Measurements from ENCODE around the gene ARHGEF16. TPM values are rescaled to one million over a fixed set of nuclear protein-coding genes. Genes with fewer than 3 reads are reported as not detected.

Gene ARHGEF16
- total RNA-seq, 1 experiment from 2014 or later = 6.7 TPM

DNA sequence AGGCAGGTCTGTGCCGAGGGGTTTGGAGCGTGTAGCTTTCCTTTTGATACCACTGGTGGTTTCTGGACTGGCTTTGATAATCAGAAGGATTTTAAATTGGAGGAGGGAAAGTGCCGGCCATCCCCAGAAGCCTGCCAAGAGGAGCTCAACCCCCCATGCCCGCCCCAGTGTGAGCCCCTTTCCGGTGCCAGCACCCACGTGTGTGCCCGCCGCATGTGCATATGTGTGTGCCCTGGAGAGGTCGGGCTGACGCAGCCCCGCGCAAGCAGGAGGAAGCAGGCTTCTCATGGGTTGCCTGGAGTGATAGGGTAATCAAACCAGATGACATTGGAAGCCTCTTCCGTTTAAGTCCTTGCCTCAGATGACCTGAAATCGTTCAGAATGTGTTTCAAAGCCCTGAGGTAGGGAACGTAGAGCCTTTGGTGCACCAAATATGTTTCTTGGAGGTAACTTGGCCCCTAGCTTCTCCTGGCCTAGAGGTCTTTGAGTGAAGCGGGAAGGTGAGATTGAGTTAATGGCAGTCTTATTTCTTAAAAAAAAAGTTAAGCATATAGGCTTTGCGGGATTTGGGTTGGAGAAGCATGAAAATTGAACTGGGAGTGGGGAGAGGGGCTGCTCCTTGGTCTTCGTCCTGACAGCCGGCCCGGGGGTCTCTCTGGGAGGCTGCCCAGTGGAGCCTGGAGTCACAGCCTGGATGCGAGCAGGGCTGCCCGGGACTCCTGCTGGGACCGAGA lies 34.1 kb upstream of the ARHGEF16 start:
- no peak for DNase-seq (ENCODE audit: extremely low read depth, low read depth)

DNA sequence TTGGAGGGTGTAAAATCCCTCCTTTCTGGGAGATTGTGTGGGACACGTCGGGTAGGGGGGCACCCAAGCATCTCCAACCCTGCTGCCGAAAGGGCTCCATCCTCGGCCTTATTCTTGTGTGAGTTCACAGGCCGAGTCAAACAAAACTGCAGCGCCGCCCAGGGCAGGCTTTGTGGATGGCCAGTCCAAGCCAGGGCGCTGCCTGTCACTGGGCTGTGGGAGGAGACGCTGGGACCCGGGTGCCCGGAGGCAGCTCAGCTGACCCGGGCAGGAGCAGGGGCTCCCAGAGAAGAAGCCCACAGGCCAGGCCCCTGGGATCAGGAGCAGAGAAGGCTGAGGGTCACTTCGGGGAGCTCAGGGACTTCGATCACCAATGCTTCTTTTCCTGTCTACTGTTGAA lies 31.8 kb upstream of the ARHGEF16 start:
- DNase-seq (ENCODE audit: extremely low read depth, low read depth) = no peak

DNA sequence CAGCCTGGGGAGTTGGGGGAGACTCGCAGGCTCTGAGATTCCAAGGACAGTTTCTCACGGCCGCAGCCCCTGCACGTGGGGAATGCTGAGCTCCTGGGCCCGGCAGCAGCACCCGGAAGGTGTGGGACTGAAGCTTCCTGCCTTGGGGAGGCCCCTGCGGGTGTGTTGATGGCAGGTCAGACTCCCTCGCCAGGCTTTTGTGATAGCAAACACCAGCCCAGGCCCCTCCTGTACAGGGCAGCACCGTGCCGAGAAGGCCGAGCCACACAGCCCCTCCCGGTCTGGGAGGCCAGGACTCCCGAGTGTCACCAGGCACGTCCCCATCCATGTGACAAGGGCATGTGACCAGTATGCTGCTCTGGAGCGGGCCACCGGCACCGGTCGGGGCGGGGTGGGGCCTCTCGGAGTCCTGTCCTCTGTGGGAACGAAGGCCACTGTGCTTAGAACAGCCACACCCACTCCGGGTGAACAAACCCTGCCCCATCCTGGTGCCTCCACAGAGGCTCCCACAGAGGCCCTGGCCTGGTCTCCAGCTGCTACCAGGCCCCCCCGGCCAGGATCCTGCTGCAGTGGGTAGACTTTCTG lies 31.1 kb upstream of the ARHGEF16 start:
- DNase-seq (ENCODE audit: extremely low read depth, low read depth) = no peak

DNA sequence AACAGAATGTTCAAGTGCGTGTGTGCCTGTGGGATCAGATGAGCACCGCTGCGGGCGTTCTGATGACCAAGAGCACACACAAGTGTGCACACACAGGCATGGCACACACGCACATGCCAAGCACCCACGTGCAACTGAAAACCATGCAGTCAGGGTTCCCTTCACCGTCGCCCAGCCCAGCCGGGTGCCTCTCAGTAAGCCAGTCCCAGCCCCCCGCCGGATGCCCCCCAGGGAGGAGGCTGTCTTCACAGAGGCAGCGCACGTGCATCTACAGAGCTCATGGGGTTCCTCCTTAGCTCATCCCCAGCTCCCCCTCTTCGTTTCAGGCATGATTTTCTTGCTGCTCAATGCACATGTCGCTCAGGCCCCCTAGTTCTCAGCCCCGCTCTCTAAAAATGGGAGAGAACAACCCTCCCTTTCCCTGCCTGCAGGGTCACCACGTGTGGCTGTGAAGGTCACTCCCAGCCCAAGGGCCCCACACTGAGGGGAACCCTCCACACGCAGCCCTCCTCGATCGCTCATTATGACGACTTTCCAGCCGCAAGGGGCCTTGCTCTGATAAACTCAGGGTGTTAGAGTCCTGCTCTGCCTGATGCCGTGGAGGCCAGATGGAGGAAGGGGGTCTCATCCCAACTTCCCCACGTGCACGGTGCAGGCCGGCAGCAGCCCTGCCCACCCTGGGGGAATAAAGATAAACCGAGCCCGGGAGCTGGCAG lies 30.4 kb upstream of the ARHGEF16 start:
- DNase-seq (ENCODE audit: extremely low read depth, low read depth) = no peak

DNA sequence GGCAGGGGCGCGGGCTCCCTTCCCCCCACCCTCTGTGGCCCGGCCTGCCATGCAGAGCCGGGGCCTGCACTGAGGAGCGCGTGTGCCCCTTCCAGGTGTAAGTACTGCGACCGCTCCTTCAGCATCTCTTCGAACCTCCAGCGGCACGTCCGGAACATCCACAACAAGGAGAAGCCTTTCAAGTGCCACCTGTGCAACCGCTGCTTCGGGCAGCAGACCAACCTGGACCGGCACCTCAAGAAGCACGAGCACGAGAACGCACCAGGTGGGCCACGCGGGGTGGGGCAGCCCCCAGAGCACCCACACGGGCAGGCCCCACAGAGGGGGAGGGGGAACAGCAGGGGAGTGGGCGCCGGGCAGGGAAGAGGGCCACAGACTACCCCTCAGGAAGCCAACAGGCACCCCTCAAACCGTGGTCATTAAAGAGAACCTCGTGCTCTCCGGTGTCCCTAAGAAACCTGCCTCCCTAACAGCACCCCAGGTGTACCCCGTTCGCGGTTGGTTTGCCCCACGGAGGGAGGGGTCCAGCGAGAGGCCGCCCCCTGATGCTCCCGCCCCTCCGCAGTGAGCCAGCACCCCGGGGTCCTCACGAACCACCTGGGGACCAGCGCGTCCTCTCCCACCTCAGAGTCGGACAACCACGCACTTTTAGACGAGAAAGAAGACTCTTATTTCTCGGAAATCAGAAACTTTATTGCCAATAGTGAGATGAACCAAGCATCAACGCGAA lies 28.8 kb upstream of the ARHGEF16 start:
- no peak for DNase-seq (ENCODE audit: extremely low read depth, low read depth)

DNA sequence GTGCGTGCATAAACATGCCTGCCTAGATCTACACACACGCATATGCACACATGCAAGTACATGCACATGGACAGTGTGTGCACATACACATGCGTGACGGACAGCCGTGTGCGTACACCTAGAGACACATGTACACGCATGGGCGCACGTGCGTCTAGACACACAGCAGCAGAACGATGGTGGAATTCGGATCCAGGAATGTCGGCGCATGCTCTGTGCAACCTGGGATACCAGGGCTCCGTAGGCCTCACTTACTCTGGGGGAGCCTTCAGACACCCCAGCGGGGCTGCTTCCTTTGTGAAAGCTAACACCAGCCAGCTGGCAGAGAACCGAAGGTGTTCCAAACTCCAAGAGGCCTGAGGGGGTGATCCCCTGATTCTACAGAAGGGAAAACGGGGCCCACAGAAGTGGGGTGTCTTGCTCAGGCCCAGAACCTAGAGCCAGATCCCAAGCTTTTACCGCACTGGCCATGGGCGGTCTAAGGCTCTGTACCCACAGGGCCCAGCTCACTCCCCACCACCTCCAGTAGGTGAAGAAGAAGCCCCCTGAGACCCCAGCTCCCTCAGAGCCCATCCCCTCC lies 27.4 kb upstream of the ARHGEF16 start:
- no peak for DNase-seq (ENCODE audit: extremely low read depth, low read depth)

DNA sequence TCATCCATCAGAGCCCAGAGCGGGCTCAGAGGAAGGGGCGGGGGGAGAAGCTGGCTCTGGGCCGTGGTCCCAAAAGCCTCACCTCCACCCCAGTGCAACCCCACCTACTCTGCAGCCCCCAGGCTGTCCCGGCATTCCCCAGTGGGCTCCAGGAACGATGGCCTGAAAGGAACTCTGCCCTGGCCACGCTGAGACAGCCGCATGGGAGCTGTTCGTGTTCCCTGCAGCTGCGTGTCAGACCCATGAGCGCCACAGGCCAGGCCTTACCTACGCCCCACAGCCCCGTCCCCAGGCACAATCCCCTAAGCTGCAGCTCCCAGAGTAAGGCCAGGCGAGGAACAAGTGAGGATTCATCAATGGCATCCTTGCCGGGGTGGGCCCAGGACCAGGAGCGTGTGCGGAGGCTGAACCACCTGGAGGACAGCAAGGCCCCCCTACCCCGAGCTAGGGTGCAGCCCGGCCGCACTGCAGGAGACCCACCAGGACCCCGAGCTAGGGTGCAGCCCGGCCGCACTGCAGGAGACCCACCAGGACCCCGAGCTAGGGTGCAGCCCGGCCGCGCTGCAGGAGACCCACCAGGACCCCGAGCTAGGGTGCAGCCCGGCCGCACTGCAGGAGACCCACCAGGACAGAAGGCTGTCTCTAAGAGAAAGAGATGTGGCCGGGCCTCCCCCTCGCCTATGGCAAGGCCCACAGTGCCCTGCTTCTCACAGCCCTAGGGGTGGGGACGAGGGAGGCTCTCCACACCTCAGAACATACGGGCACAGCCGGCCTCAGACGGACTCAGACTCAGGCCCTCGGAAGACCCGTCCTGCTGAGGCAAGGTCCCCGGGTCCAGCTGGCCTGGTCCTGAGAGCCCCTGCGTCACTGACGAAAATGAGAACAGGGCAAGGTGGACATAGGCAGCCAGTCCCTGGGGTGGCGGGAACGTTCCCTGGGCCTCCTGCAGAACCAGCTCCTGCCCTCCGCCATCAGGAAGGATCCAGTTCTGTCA lies 26.5 kb upstream of the ARHGEF16 start:
- DNase-seq (ENCODE audit: extremely low read depth, low read depth) = no peak

DNA sequence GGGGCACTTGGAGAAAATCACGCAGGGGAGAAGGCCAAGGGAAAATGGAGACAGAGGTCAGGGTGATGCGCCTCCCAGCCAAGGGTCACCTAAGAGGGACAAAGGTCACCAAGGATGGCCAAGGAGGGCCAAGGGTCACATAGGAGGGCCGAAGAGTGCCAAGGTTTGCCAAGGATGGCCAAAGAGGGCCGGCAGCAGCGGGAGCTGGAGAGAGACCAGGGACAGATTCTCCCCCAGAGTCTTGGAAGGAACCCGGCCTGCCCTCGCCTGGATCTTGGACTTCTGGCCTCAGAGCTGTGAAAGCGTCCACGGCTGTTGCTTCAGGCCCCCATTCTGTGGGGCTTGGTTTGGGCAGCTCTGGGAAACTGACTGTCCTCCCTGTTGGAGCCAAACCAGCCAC lies 25.6 kb upstream of the ARHGEF16 start:
- no peak for DNase-seq (ENCODE audit: extremely low read depth, low read depth)

DNA sequence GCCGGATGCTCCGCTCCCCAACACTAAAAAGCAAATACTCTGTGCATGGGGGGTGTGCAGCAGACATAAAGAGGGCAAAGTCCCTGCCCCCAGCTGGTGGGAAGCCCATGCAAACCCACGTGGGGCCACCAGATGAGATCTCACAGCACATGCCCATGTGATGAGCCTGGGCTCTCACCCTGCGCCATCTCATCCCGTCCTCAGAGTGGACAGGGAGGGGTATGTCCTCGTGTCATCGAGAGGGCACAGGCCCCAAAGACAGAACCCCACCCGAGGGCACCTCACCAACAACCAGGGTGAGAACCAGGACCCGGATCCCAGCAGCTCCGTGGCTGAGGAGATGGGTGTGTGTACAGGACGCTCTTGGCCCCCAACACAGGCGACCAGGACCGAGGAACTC lies 25.1 kb upstream of the ARHGEF16 start:
- DNase-seq (ENCODE audit: extremely low read depth, low read depth) = no peak

DNA sequence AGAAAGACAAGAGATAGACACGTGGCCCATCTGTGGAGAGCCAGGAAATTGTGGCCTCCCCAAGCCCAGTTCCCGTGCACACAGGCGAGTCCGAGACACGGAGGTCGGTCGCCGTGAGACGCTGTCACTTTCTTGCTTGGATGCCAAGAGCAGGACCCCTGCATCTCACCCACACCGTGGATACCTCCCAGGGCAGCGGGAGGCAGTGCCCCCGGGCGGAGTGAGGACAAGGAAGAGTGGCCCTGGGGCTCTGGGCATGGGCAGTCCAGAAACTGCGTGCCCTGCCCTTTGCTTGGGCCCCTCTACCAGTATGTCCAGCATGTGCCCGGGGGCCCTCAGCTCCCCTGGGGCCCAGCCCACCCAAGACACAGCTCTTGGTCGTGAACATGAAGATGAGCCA lies 24.7 kb upstream of the ARHGEF16 start:
- DNase-seq (ENCODE audit: extremely low read depth, low read depth) = no peak

DNA sequence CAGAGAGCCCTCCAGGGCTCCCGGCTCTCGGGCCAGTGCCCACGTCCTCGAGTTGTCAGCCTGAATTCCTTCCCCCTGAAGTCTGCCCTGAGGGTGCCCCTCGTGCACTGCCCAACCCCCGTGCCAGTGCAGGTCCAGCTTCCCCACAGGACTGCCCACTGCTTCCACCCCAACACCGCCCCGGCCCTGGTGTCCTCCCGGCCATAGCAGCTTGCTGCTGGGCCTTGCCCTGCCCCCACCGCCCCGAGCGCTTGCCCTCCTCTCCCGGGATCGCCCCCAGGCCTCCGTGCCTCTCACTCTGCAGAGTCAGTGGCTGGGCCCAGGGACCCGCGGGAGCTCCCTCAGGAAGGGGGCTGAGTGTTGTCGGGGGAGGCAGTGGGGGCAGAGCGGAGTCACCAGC lies 24.1 kb upstream of the ARHGEF16 start:
- no peak for DNase-seq (ENCODE audit: extremely low read depth, low read depth)

DNA sequence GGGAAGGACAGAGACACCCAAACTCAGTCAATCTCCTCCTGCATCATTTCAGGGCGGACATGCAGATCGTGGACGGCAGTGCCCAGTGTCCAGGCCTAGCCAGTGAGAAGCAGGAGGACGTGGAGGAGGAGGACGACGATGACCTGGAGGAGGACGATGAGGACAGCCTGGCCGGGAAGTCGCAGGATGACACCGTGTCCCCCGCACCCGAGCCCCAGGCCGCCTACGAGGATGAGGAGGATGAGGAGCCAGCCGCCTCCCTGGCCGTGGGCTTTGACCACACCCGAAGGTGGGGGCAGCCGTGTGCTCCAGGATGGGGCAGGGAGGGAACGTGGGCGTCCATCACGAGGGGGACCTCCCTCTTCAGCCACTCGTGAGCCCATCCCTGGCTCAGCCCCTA lies 23.6 kb upstream of the ARHGEF16 start:
- no peak for DNase-seq (ENCODE audit: extremely low read depth, low read depth)

DNA sequence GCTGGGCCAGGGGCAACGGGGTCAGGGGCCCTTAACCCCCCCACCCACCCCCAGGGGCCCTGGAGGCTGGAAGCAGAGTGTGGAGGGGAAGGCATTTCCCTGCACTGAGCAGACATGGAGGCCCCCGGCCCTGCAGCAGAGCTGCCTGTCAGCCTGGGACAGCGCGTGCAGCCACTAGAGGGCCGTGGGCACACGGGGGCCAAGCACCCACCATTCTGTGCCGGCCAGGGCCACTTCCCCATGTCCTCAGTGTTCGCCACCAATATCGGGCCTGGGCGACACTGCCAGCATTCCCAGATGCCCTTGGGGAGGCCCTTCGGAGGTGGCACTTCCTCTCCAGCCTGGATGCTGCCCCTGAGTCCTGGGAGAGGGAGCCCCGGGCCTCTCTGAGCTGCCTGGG lies 23.2 kb upstream of the ARHGEF16 start:
- DNase-seq (ENCODE audit: extremely low read depth, low read depth) = no peak

DNA sequence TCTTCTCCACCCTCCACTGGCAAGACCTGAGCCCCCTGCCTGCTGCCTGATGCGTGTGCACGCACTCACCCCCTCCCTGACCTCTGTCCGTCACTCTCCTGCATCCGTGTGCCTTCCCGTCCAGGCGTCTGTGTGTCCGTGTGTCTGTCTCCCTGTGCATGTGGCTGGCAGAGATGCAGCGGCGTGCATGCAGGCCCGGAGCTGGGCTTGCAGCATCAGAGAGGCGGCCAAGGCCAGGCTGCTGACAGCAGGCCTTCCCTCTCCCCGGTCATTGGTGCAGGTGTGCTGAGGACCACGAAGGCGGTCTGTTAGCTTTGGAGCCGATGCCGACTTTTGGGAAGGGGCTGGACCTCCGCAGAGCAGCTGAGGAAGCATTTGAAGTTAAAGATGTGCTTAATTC lies 22.8 kb upstream of the ARHGEF16 start:
- no peak for DNase-seq (ENCODE audit: extremely low read depth, low read depth)

DNA sequence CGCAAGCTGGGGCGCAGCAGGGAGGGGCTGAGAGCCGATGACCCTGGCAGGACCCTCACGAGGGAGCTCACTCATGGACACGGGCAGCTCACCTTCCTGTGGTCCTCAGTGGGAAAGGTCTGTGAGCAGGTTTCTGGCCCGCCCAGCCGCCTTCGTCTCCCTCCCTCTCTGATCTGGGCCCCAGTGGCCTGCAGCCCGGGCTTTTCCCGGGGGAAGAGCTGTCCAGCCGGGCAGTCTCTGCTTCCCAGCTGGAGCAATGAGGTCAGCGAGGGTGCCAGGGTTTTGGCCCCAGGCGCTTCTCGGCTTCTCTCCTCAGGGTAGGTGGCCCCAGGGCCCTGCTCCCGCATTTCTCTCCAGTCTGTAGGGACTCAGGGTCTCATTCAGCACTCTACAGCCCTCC lies 22.2 kb upstream of the ARHGEF16 start:
- no peak for DNase-seq (ENCODE audit: extremely low read depth, low read depth)

DNA sequence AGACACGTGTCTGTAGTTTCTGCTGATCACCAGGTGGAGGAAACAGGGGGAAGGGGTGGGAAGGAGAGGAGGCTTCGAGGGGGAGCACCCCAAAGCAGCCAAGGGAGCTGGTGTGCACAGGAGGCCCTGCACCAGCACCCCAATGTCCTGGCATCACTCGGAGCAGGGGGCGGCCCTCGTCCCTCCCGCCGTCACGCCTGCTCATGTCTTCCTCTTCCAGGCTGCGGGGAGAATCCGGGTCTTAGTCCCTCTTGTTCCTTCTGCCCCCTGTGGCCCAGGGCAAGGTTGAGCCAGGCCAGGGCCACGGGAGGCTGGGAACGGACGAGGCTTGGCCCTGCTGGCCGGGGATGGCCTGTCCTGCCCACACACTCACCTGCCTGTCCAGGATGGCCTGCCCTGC lies 21.4 kb upstream of the ARHGEF16 start:
- DNase-seq (ENCODE audit: extremely low read depth, low read depth) = no peak

DNA sequence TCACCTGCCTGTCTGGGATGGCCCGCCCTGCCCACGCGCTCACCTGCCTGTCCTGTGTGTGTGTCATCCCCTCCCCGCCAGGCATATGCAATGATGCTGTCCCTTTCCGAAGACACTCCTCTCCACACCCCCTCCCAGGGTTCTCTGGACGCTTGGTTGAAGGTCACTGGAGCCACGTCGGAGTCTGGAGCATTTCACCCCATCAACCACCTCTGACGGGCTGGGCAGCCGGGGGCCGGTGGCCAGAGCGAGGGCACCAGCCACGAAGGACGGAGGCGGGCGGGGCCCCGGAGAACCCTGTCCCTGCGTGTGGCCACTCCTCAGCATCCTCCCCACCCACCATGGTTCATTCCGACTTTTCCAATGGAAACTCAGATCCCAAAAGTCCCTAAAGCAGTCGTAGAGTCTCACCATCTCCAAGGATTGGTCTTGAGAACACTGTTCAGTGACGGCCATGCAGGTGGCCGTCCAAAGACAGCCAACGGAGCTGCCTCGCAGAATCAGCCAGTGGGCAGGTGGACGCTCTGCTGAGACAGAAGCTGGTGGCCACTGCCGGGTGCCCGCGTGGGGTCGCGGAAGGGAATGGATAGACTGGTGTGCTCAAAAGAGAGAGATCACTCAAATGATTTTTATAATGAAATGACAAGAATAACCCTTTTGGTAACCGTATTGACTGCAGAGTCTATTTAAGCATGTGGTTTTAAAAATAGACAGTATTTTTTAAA lies 20.7 kb upstream of the ARHGEF16 start:
- DNase-seq (ENCODE audit: extremely low read depth, low read depth) = no peak

DNA sequence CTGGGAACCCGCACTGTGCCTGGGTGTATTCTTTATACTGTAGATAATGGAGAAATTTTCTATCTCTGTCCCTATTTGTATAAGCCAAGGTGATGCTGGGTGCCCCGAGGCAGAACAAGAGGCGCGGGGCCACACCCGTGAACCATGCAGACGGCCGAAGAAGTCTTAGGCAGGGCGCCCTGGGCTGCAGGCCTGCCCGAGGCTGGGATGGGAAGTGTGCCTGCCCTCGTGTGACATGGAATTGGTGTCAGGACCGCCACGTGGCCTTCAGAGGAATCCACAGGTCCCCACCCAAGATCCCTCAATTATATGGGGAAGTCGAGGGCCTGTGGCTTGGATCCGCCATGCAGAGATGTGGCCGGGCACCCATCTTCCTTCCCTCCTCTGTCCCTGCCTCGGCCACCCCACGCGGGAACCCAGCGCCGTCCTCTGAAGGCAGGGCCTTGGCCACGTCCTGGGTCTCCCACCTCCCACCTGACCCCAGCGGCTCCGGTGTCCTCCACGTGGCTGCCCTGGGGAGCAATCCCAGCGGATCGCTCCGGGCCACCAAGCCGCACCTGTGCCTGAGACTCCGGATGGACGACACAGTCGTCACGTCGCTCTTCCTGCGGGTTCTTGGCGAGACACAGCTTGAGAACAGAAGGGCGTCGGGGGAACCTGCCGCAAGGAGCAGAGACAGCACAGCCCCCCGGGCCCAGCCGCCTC lies 19.9 kb upstream of the ARHGEF16 start:
- DNase-seq (ENCODE audit: extremely low read depth, low read depth) = no peak

DNA sequence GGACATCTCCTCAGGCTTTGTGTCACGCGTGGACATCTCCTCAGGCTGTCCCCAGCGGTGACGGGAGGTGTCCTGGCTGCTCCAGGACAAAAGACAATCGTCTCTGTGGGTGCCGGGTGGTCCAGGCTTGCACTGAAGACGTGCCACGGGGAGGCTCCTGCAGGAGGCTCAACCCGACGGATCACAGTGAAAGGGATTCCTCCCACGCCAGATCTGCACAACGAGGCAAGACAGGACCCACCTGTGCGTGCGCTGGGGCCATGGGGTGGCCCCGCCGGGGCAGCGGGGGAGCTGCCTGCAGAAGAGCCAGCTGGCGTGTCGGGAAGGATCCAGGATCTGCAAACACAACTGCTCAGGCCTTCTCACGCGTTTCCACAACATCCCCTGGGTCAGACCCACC lies 18.8 kb upstream of the ARHGEF16 start:
- no peak for DNase-seq (ENCODE audit: extremely low read depth, low read depth)
